RPMI8226 (cell line): Measurements from ENCODE around the gene CA9.
A peak's percentile ranks its signal among the peaks of the same experiment; 100 is the strongest.

ENCODE experiments used
- DNase-seq: peaks from one replicate; pipeline ENCODE4 v3.0.0-alpha.2; 2015

Gene CA9

GRCh38 chr9:35651956-35652828 lies 21.5 kb upstream of the CA9 start:
- DNase-seq: no peak

DNA sequence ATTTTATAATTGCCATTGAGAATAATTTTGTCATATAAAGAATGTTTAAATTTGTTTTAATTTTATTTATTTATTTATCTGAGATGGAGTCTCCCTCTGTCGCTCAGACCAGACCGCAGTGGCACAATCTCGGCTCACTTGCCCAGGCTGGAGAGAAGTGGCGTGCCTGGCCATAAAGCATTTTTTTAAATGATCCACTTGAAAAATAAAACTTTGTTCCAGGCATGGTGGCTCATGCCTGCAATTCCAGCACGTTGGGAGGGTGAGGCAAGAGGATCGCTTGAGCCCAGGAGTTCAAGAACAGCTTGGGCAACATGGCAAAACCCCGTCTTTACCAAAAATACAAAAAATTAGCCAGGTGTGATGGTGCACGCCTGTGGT lies 20.9 kb upstream of the CA9 start:
- no peak for DNase-seq

- DNase-seq: no peak
These were observed 20.1 kb upstream of the CA9 start for GRCh38 chr9:35653611-35654010.

GRCh38 chr9:35656348-35656747 lies 17.4 kb upstream of the CA9 start:
- no peak for DNase-seq

DNA sequence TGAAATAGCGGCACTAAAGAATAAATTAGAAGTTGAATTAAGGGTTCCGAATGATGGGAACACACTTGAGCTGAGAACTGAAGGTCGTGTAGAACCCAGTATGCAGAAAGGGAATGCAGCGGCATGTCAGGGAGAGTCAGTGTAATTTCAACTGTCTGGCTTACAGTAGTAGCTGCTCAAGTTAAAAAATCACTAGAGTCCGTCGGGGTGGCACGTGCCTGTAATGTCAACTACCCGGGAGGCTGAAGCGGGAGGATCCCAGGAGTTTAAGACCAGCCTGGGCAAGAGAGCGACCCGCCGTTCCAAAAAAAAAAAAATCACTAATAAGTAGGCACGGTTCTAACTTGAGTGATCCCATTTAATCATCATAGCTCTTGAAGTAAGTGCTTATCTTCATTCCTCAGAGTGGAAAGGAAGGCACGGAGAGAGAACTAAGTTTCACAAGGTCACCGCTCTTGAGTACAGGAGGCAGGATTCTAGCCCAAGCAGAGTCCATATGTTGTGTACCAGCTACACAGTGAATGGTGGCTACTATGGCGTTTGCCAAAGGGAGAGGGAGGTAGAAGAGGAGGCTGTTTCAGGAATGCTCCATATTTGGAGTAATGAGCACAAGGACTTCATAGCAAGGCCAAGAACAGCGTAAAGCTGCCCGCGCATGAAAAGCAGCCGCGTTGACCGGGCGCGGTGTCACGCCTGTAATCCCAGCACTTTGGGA lies 16.7 kb upstream of the CA9 start:
- no peak for DNase-seq

DNA sequence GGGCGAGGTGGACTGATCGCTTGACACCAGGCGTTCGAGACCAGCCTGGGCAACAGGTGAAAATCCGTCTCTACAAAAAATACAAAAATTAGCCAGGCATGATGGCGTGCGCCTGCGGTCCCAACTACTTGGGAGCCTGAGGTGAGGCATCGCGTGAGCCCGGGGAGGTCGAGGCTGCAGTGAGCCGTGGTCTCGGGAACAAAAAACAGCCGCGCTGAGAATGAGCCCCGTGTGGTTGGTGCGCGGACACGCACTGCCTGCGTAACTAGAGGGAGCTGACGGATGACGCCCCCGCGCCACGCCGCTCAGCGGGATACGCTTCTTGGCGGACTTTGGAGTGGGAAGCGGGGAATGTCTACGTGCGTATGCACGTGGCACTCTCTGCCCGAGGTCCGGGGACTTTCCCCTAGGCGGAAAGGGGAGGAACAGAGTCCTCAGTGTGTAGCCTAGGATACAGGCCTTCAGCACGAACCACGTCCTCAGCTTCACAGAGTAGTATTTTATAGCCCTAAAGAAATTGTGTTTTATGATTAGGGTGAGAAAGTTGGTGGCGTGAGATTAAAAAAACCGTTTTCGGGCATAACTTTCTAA lies 16.1 kb upstream of the CA9 start, which contains the start of gene RMRP:
RMRP (minus strand) TSS at position 474 of the 591 bp plus-strand sequence.
- peak; percentile 98 for DNase-seq

GRCh38 chr9:35658137-35658967 lies 15.4 kb upstream of the CA9 start, which contains the start of gene CCDC107:
Gene CCDC107 (plus strand): TSS chr9:35658292. CDS start chr9:35658380, 88 bp downstream.
- peak; percentile 83 for DNase-seq

- no peak for DNase-seq
These were observed 14.8 kb upstream of the CA9 start for GRCh38 chr9:35658968-35659220.

DNA sequence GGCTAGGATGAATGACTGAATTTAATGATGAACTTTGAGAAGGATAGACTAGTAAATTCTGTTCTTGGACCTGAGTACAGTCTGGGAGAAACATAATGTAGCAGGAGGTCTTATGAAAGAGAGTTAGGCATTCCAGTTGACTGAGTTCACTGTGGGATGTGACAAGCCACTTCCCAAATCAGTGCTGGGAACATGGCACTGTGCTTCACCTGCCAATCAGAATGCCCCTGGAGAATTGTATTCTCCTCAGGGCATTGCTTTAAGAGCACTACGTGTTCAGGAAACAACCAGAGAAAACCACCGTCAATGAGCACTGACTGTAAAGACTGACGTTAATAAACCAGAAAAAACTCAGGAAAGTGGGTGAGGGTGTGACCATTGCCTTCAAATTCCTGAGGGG lies 14.4 kb upstream of the CA9 start:
- DNase-seq: no peak

- DNase-seq: no peak
These were observed 12.7 kb upstream of the CA9 start for GRCh38 chr9:35660966-35661415.

GRCh38 chr9:35661756-35662350 lies 11.9 kb upstream of the CA9 start:
- no peak for DNase-seq

- no peak for DNase-seq
These were observed 11.3 kb upstream of the CA9 start for GRCh38 chr9:35662437-35662836.

- DNase-seq: peak; percentile 89
These were observed 8.9 kb upstream of the CA9 start, which contains the start of gene ARHGEF39 for GRCh38 chr9:35664531-35665470. Gene ARHGEF39 (minus strand): TSS chr9:35665195. CDS start chr9:35665169, 26 bp downstream.

GRCh38 chr9:35665471-35665818 lies 8.3 kb upstream of the CA9 start:
- DNase-seq: no peak

GRCh38 chr9:35666045-35666444 lies 7.7 kb upstream of the CA9 start:
- DNase-seq: no peak

- no peak for DNase-seq
These were observed 7.2 kb upstream of the CA9 start for GRCh38 chr9:35666549-35666948.

DNA sequence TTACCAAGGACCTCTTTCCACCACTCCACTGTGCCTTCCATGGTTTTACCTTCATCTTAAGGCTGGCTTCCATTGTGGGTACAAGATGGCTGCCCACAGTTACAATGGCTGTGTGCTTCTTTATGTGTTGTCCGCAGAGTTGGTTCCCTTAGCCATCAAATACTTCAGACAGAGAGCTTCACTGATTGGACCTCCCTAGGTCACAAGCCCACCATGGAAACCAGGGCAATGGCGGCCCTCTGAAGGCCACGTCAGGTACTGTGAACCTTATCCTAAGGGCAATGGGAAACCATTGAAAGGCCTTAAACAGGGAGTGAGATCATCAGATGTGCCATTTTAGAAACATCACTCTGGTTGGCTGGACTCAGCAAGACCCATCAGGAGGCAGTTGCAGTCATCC lies 5.8 kb upstream of the CA9 start:
- no peak for DNase-seq

DNA sequence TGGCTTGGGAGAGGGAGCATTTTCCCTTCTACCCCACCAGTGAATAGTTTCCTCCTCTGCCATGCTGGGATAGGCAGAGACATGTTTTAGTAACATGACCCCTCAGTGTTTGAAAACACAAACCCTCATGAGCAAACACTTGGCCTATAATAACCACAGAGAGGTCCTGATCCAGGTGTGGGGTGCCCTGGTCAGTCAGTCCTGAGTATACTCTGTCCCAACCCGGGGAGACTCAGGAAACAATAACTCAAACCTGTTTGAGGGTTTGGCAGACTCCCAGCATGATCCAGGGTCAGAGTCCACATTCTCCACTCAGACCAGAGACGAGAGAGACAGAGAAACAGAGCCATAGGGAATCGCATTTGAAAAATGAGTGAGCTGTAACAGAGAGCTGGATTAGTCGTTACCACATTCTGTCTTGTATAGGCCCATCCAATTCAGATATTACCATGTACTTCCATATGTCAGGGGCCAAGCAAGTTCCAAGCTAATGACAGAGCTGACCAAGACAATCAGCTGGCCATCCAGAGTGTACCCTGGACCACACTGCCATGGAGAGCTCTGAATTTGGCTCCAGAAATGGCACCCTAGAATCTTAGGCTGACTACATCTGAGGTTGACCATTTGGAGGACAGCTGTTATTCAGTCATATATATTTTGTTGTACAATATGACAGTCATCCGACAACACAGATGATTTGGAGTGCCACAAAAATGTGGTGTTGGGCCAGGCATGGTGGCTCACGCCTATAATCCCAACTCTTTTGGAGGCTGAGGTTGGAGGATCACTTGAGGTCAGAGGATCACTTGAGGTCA lies 4.2 kb upstream of the CA9 start:
- no peak for DNase-seq

DNA sequence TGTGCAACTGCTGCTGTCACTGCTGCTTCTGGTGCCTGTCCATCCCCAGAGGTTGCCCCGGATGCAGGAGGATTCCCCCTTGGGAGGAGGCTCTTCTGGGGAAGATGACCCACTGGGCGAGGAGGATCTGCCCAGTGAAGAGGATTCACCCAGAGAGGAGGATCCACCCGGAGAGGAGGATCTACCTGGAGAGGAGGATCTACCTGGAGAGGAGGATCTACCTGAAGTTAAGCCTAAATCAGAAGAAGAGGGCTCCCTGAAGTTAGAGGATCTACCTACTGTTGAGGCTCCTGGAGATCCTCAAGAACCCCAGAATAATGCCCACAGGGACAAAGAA lies 265 bp downstream of the CA9 start:
- DNase-seq: no peak

DNA sequence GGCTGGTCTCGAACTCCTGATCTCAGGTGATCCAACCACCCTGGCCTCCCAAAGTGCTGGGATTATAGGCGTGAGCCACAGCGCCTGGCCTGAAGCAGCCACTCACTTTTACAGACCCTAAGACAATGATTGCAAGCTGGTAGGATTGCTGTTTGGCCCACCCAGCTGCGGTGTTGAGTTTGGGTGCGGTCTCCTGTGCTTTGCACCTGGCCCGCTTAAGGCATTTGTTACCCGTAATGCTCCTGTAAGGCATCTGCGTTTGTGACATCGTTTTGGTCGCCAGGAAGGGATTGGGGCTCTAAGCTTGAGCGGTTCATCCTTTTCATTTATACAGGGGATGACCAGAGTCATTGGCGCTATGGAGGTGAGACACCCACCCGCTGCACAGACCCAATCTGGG lies 1.5 kb downstream of the CA9 start:
- no peak for DNase-seq
